Fibroblast of the conjunctiva (primary cell): ENCODE measurements around the gene GRK5.
"Not testable (repeated sequence)": the region's sequence is repeated elsewhere in the genome, so short reads cannot be mapped to it uniquely, and the experiment has no call there.

Experiments
- DNase-seq: peaks from one replicate; pipeline ENCODE4 v3.0.0-alpha.2; 2010; ENCODE audit warnings: low read depth

The GRK5 gene

GRCh38 chr10:119422682-119423509, 215.5 kb downstream of the GRK5 start:
- DNase-seq: no peak

- no peak for DNase-seq
Observed at GRCh38 chr10:119423510-119424257, 216.3 kb downstream of the GRK5 start.

- DNase-seq: no peak
Observed at GRCh38 chr10:119424258-119424975, 217.0 kb downstream of the GRK5 start.

GRCh38 chr10:119425102-119425880, 217.9 kb downstream of the GRK5 start:
- no peak for DNase-seq

GRCh38 chr10:119425881-119426170, 218.5 kb downstream of the GRK5 start:
- DNase-seq: no peak

- no peak for DNase-seq
Observed at GRCh38 chr10:119426699-119427098, 219.3 kb downstream of the GRK5 start.

GRCh38 chr10:119427263-119427864, 220.0 kb downstream of the GRK5 start:
- no peak for DNase-seq

GRCh38 chr10:119428789-119429188, 221.4 kb downstream of the GRK5 start:
- DNase-seq: no peak

- DNase-seq: no peak
Observed at GRCh38 chr10:119429771-119430170, 222.4 kb downstream of the GRK5 start.

- no peak for DNase-seq
Observed at GRCh38 chr10:119431034-119431772, 223.8 kb downstream of the GRK5 start.

GRCh38 chr10:119431773-119432135, 224.4 kb downstream of the GRK5 start:
- DNase-seq: no peak

- DNase-seq: not testable (repeated sequence)
Observed at GRCh38 chr10:119434942-119435341, 227.6 kb downstream of the GRK5 start.

GRCh38 chr10:119438717-119439116, 231.3 kb downstream of the GRK5 start:
- no peak for DNase-seq

GRCh38 chr10:119439922-119440321, 232.6 kb downstream of the GRK5 start:
- DNase-seq: no peak

GRCh38 chr10:119441151-119441821, 233.9 kb downstream of the GRK5 start:
- peak; percentile 69 for DNase-seq

GRCh38 chr10:119441921-119442757, 234.8 kb downstream of the GRK5 start:
- no peak for DNase-seq

- DNase-seq: no peak
Observed at GRCh38 chr10:119442758-119443060, 235.3 kb downstream of the GRK5 start.

GRCh38 chr10:119443441-119443840, 236.1 kb downstream of the GRK5 start:
- no peak for DNase-seq

- no peak for DNase-seq
Observed at GRCh38 chr10:119443970-119444660, 236.7 kb downstream of the GRK5 start.
